Thoracic aorta (tissue), 2 donors: ENCODE results near the gene TBC1D20. TPM values are rescaled to one million over a fixed set of nuclear protein-coding genes. Genes with fewer than 3 reads are reported as not detected.

Experiments used
- ATAC-seq: fragments of 150-250 bp; one replicate; pipeline ENCODE4 v1.8.0; 2017; ENCODE audit warnings: low read depth; ENCODE audit not compliant: insufficient number of reproducible peaks, low FRiP score
- DNase-seq: peaks from one replicate; pipeline ENCODE4 v3.0.0-alpha.2; 2020; ENCODE audit warnings: low spot score
- H3K27ac ChIP-seq, 2 donors: fragments of 200-600 bp; sonication (generic); 1 replicate in 1 of 2; 2 replicates in 1 of 2; pipeline ENCODE4 v1.5.1; 2016; ENCODE audit warnings: mild to moderate bottlenecking in 2 of 2, moderate library complexity in 2 of 2
- H3K27me3 ChIP-seq: fragments of 200-600 bp; sonication (generic); replicated peaks from 2 replicates; pipeline ENCODE4 v1.6.0; 2016; ENCODE audit warnings: mild to moderate bottlenecking; ENCODE audit not compliant: insufficient read depth
- H3K36me3 ChIP-seq: fragments of 200-600 bp; sonication (generic); one replicate; pipeline ENCODE4 v1.5.1; 2016
- H3K4me1 ChIP-seq, 2 donors: fragments of 200-600 bp; sonication (generic); 1 replicate in 1 of 2; 2 replicates in 1 of 2; pipeline versions ENCODE4 v1.5.1 to v1.6.0; 2016; ENCODE audit warnings: low read depth in 2 of 2, mild to moderate bottlenecking in 1 of 2; ENCODE audit not compliant: control insufficient read depth in 1 of 2
- H3K4me3 ChIP-seq: fragments of 200-600 bp; sonication (generic); 2 replicates; pipeline ENCODE4 v1.5.1; 2016; ENCODE audit warnings: mild to moderate bottlenecking
- H3K9me3 ChIP-seq: fragments of 200-600 bp; sonication (generic); 2 replicates; pipeline ENCODE4 v1.5.1; 2016
- CTCF ChIP-seq: fragments of 200-600 bp; sonication (generic); IDR thresholded peaks from one replicate; pipeline ENCODE4 v1.5.1; 2019; ENCODE audit warnings: antibody characterized with exemption
- total RNA-seq, 2 donors: library from RNA; depleted of rRNA; stranded (reverse); fragments of >200 nt; gene quantifications; one replicate each; pipeline versions ENCODE4 v1.1.0 to v1.2.3, GENCODE V29; 2016

The TBC1D20 gene
- total RNA-seq, 2 donors from 2014 or later, result 33.8 to 40.0 TPM

- DNase-seq, result no peak
- H3K9me3 ChIP-seq, result no peaks in the 10 kb centered on the region
- peaks cover 56% of the 10 kb centered on the region for H3K36me3 ChIP-seq
- no peak overlapping the region for H3K4me3 ChIP-seq
- no peaks in the 10 kb centered on the region for H3K27me3 ChIP-seq
- no peak overlapping the region for H3K27ac ChIP-seq
- no peak for TF ChIP-seq CTCF
- no peak for ATAC-seq
- no peaks in the 10 kb centered on the region for H3K4me1 ChIP-seq
Observed at GRCh38 chr20:419556-420165, 42.7 kb downstream of the TBC1D20 start.

- Histone ChIP-seq H3K27ac (no peak overlapping the region), H3K4me3 (no peak overlapping the region), H3K9me3 (no peaks in the 10 kb centered on the region), H3K36me3 (peaks cover 52% of the 10 kb centered on the region), H3K27me3 (no peaks in the 10 kb centered on the region), H3K4me1 (no peaks in the 10 kb centered on the region)
- DNase-seq (no peak), ATAC-seq (no peak)
- TF ChIP-seq CTCF, result no peak
Observed at GRCh38 chr20:418858-419365, 43.4 kb downstream of the TBC1D20 start.

- no peak for TF ChIP-seq CTCF
- no peaks in the 10 kb centered on the region for H3K27me3 ChIP-seq
- H3K36me3 ChIP-seq, result peaks cover 44% of the 10 kb centered on the region
- H3K4me3 ChIP-seq, result no peak overlapping the region
- no peaks in the 10 kb centered on the region for H3K9me3 ChIP-seq
- no peak for ATAC-seq
- no peak overlapping the region for H3K27ac ChIP-seq
- no peaks in the 10 kb centered on the region for H3K4me1 ChIP-seq
- DNase-seq, result no peak
Observed at GRCh38 chr20:417801-418342, 44.5 kb downstream of the TBC1D20 start.

GRCh38 chr20:416950-417800, 45.2 kb downstream of the TBC1D20 start:
- DNase-seq, result no peak
- ATAC-seq, result no peak
- no peaks in the 10 kb centered on the region for H3K4me1 ChIP-seq
- no peaks in the 10 kb centered on the region for H3K27me3 ChIP-seq
- H3K27ac ChIP-seq, result no peak overlapping the region
- no peak overlapping the region for H3K4me3 ChIP-seq
- peaks cover 42% of the 10 kb centered on the region for H3K36me3 ChIP-seq
- no peak for TF ChIP-seq CTCF
- no peaks in the 10 kb centered on the region for H3K9me3 ChIP-seq

GRCh38 chr20:415820-416322, 46.5 kb downstream of the TBC1D20 start:
- Histone ChIP-seq H3K9me3 (no peaks in the 10 kb centered on the region), H3K27ac (no peak overlapping the region), H3K36me3 (peaks cover 29% of the 10 kb centered on the region), H3K4me3 (no peak overlapping the region), H3K4me1 (no peaks in the 10 kb centered on the region), H3K27me3 (no peaks in the 10 kb centered on the region)
- TF ChIP-seq CTCF, result no peak
- no peak for DNase-seq
- no peak for ATAC-seq
